Measurements from ENCODE around the gene AURKA. TPM values are rescaled to one million over a fixed set of nuclear protein-coding genes. Genes with fewer than 3 reads are reported as not detected.

Gene AURKA
- total and polyA plus RNA-seq, 9 of the 15 experiments (the other 6 are each of a cell fraction or from before 2014, with no cell fraction given): 72.7 to 162 (median 113) TPM

- FAIRE-seq: no peak
- TF ChIP-seq ATF7 (IDR thresholded peaks at IDR 0.05) (peak; percentile 19; the same call in 1 of the 2 replicates), MXI1 (IDR thresholded peaks at IDR 0.05; ENCODE audit: low read depth, low read length) (no peak), KLF6 (CRISPR knock-in tag; IDR thresholded peaks at IDR 0.05; ENCODE audit: borderline replicate concordance) (no peak), BRF2 (IDR thresholded peaks at IDR 0.05; ENCODE audit: borderline replicate concordance, insufficient read depth, insufficient read length) (no peak), WHSC1 (IDR thresholded peaks at IDR 0.05; ENCODE audit: low read length) (no peak), ETV6 (IDR thresholded peaks at IDR 0.05; ENCODE audit: borderline replicate concordance in 1 of 2, low read depth in 2 of 2, low read length in 1 of 2) (peak in 1 of 2 experiments; percentile 50; a peak in 1 of 4 replicates), ETV6 (CRISPR knock-in tag; IDR thresholded peaks at IDR 0.05; ENCODE audit: borderline replicate concordance) (no peak), ATF3 (IDR thresholded peaks at IDR 0.05) (peak; percentile 42; the same call in 1 of the 2 replicates), ATF3 (CRISPR knock-in tag; conservative IDR thresholded peaks at IDR 0.05) (no peak), CTCF (IDR thresholded peaks at IDR 0.05 in 2 of 3, conservative IDR thresholded peaks at IDR 0.05 in 1 of 3; ENCODE audit: insufficient read depth in 2 of 3, low read depth in 1 of 3, low read length in 3 of 3) (0 out of 6 replicates have a peak, but pooled peaks of 1 of the 3 experiments have one; percentile 12), MYBL2 (IDR thresholded peaks at IDR 0.05; ENCODE audit: low read depth) (no peak), MYBL2 (CRISPR knock-in tag; IDR thresholded peaks at IDR 0.05; ENCODE audit: borderline replicate concordance) (no peak), CTBP1 (IDR thresholded peaks at IDR 0.05; ENCODE audit: borderline replicate concordance) (peak; percentile 57), DMBX1 (CRISPR knock-in tag; IDR thresholded peaks at IDR 0.05; ENCODE audit: borderline replicate concordance) (0 out of 2 replicates have a peak, but pooled peaks have one; percentile 17), BRD4 (IDR thresholded peaks at IDR 0.05) (no peak), GABPA (tag; conservative IDR thresholded peaks at IDR 0.05; ENCODE audit: low read depth) (no peak), HNRNPLL (IDR thresholded peaks at IDR 0.05; ENCODE audit: low read depth, low read length, poor library complexity, severe bottlenecking) (no peak), ZNF589 (CRISPR knock-in tag; IDR thresholded peaks at IDR 0.05; ENCODE audit: low read depth) (no peak)
These were observed 35.8 kb upstream of the AURKA start for GRCh38 chr20:56427797-56428196.

More at GRCh38 chr20:56427797-56428196, 35.8 kb upstream of the AURKA start:
- H3K36me3 ChIP-seq (ENCODE audit: control insufficient read depth, insufficient read depth, low read length): peaks cover 85% of the 10 kb centered on the region
- DNase-seq (ENCODE audit: extremely low read depth in 1 of 4, low spot score in 3 of 4) (no peak), ATAC-seq (peak; percentile 78)
- ChIA-PET POLR2A (interaction anchor here (0.5 to 2.1 kb wide), 8 partner anchors 10 to 189 kb away, joined by 3 to 8 read pairs (median 5); partner anchors contain the start of genes AURKA and CSTF1), CTCF (ENCODE audit: low intra/inter-chr PET ratio) (no interaction called here)
- H3K79me2 ChIP-seq (ENCODE audit: control insufficient read depth, insufficient read depth, low read length): peaks cover 99% of the 10 kb centered on the region
- peak overlapping the region; percentile 50 for H3K27ac ChIP-seq (ENCODE audit: extremely low read depth, low read depth, low read length)
- peaks cover 31% of the 10 kb centered on the region for H4K20me1 ChIP-seq (replicated peaks; ENCODE audit: control insufficient read depth, insufficient read depth, low read length)
- H3K9me1 ChIP-seq (ENCODE audit: control insufficient read depth, insufficient read depth, low read length): no peaks in the 10 kb centered on the region
- H3K4me3 ChIP-seq: no peak overlapping the region
- no peaks in the 10 kb centered on the region for H3K27me3 ChIP-seq (ENCODE audit: control insufficient read depth in 2 of 2, insufficient read depth in 2 of 2, low read length in 2 of 2)
- peak overlapping the region; percentile 13 for H3K4me2 ChIP-seq (ENCODE audit: insufficient read depth, low read length)
- H2AFZ ChIP-seq (ENCODE audit: low read depth, low read length): no peak overlapping the region
- H3K9ac ChIP-seq (ENCODE audit: insufficient read depth in 1 of 2, low read depth in 2 of 2, low read length in 2 of 2): no peak overlapping the region
- 51% methylated on average over 4 of the region's 4 CpGs for WGBS (ENCODE audit: insufficient coverage, low coverage, missing lambda C conversion rate)
- no TSS peak for BruUV-seq (replicated peaks)
- in situ Hi-C loops (cut with MboI): no loop called here
- intact Hi-C loops (cut with micrococcal nuclease): loop anchor here (2.0 kb wide), 1 partner anchor 15 kb away; the partner anchor contains the start of gene CASS4
- H3K4me1 ChIP-seq (replicated peaks in 1 of 2; ENCODE audit: control insufficient read depth in 2 of 2, insufficient read depth in 2 of 2, low read length in 2 of 2): peaks cover 29 to 57% of the 10 kb centered on the region in 2 experiments
- no peaks in the 10 kb centered on the region for H3K9me3 ChIP-seq (replicated peaks; ENCODE audit: control insufficient read depth, insufficient read depth, low read depth, low read length)

All from K562 (cell line).